Testis (tissue), 2 donors: ENCODE data around the gene SDCCAG8.

Source experiments
- POLR2A ChIP-seq: fragments of 450-650 bp; IDR thresholded peaks from one replicate; pipeline ENCODE4 v1.6.1; 2017; ENCODE audit warnings: antibody characterized with exemption, mild to moderate bottlenecking, moderate library complexity
- TF ChIP-seq, protein P1 (sequence below), 3 experiments: fragments of 450-650 bp in 2 of 3; fragments of 200-600 bp in 1 of 3; sonication (generic) in 1 of 3; IDR thresholded peaks; one replicate each; pipeline ENCODE4 v1.5.1; 2016 to 2019; ENCODE audit warnings: antibody characterized with exemption in 3 of 3, mild to moderate bottlenecking in 2 of 3, moderate library complexity in 1 of 3

GRCh38 chr1:243280571-243281129, 24.8 kb downstream of the SDCCAG8 start:
- TF ChIP-seq, protein P1, sequence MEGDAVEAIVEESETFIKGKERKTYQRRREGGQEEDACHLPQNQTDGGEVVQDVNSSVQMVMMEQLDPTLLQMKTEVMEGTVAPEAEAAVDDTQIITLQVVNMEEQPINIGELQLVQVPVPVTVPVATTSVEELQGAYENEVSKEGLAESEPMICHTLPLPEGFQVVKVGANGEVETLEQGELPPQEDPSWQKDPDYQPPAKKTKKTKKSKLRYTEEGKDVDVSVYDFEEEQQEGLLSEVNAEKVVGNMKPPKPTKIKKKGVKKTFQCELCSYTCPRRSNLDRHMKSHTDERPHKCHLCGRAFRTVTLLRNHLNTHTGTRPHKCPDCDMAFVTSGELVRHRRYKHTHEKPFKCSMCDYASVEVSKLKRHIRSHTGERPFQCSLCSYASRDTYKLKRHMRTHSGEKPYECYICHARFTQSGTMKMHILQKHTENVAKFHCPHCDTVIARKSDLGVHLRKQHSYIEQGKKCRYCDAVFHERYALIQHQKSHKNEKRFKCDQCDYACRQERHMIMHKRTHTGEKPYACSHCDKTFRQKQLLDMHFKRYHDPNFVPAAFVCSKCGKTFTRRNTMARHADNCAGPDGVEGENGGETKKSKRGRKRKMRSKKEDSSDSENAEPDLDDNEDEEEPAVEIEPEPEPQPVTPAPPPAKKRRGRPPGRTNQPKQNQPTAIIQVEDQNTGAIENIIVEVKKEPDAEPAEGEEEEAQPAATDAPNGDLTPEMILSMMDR (IDR thresholded peaks at IDR 0.05), result no peak
- TF ChIP-seq POLR2A, result no peak
